Stimulated activated CD4-positive, alpha-beta T cell treated with anti-CD3 and anti-CD28 coated beads, Interleukin-1b, Interleukin-23, amount 100 ng/mL, for 48 hours (primary cell): ENCODE measurements around the gene TRIM73.
"Not testable (repeated sequence)": the region's sequence is repeated elsewhere in the genome, so short reads cannot be mapped to it uniquely, and the experiment has no call there.

Experiments used
- DNase-seq: peaks from one replicate; pipeline ENCODE4 v3.0.0-alpha.2; 2020

The TRIM73 gene

GRCh38 chr7:75415829-75416373, 20.5 kb downstream of the TRIM73 start:
- not testable (repeated sequence) for DNase-seq

DNA sequence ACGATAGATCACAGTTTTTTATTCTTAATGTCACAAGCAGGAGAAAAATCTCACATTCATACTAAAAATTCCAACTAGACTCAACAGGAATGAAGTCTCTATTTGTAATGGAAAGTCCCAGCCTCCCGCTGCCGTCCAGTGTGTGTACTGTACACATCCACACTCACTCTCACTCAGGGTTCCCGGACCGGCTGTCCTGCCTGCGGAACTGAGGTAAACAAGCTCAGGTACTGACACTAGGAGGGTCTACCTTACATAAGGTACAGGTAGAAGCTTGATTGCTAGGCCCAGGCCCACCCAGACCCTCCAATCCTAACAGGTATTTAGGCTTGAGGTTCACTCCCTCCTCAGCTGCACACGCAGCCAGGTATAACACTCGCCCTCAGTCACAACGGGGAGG, 21.4 kb downstream of the TRIM73 start:
- DNase-seq = not testable (repeated sequence)

- not testable (repeated sequence) for DNase-seq
Observed at GRCh38 chr7:75418292-75418858, 22.9 kb downstream of the TRIM73 start.

- not testable (repeated sequence) for DNase-seq
Observed at GRCh38 chr7:75419210-75419609, 23.8 kb downstream of the TRIM73 start.

GRCh38 chr7:75419693-75420092, 24.3 kb downstream of the TRIM73 start:
- DNase-seq = not testable (repeated sequence)

- DNase-seq = not testable (repeated sequence)
Observed at GRCh38 chr7:75420152-75420551, 24.7 kb downstream of the TRIM73 start.

DNA sequence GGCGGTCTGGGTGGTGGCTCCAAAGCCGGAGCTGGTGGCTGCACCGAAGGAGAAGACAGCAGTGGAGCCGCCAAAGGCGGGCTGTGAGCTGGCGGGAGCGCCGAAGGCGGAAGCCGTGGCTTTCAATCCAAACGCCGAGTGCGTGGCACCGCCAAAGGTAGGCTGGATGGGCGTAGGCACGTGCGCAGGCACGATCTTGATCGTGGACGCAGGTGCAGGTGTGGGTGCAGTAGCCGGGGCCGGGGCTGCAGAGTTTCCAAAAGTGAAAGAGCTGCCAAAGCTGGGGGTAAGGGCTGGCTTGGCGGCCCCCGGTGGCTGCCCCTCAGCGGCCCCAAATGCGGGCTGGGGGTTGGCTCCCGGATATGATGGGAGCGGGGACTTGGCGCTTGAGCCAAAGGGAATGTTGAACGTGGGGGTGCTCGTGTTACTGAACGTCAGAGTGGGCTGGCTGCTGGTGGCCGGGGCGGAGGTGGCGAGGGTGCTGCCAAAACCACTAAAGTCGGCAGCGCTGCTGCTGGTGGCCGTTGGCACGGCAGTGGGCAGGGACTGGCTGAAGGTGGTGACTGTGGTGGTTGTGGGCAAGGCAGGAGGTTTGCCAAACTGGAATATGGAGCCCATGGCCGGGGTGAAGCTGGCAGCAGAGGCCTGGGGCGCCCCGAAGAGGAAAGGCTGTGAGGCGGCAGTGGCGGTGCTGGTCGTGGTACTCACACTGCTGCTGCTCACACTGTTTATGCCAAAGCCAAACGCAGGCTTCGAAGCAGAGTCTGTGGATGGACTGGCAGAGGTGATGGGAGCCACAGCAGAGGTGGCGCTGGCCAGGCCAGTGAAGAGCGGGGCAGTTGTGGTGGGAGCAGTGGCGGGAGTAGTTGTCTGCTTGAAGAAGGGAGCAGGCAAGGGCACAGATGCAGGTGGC, 26.6 kb downstream of the TRIM73 start:
- not testable (repeated sequence) for DNase-seq

DNA sequence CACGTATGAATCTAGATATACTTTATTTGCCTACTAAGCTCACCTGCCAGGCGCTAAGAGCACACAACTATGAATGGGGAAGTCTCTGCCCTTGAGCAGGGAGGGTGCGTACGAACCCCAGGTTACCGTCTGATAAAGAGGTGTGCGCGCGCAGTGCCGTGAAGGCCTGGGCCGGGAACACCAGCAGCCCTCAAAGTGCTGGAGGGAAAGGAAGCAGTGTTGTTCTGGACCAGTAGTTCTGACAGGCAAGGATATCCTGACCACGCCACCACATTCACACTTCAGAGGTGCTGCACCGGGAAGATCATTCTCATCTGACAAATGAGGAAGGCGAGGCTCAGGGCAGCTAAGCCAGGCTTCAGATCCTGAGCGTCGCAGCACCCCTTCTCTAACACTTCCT, 28.1 kb downstream of the TRIM73 start:
- DNase-seq = not testable (repeated sequence)

DNA sequence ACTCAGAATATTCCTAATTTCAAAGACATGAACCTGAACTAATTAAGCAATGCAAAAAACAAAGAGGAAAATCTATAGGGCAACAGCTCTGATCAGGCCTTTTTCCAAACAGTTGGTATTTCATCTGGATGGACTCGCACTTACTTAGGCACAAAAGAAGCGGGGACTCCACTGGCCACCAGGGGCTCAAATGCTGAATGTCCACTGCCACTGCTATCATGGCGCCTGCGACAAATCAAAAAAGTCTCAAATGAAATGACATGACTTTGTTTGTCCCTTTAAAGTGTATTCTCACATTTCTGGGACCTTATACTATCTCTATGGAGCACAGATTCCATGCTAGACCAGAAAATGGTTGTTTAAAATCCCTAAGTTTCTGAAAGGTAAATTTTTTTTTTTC, 43.6 kb downstream of the TRIM73 start:
- DNase-seq = not testable (repeated sequence)

DNA sequence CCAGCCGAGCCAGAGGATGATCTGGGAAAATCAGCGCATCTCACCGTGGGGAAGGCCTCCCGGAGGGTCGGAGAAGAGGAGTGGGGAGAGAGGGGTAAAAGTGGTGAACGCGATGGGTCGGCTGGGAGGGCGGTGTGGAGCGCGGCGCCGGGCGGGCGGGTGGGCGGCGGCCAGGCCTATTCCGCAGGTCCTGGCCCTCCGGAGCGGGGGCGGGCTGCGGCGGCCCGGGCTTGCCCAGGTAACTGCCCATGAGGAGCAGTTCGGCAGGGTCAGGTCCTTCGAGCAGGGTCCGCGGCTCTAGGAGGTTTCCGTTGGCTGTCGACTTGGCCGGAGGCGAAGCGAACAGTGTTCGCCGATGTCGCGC, 46.7 kb downstream of the TRIM73 start:
- not testable (repeated sequence) for DNase-seq

DNA sequence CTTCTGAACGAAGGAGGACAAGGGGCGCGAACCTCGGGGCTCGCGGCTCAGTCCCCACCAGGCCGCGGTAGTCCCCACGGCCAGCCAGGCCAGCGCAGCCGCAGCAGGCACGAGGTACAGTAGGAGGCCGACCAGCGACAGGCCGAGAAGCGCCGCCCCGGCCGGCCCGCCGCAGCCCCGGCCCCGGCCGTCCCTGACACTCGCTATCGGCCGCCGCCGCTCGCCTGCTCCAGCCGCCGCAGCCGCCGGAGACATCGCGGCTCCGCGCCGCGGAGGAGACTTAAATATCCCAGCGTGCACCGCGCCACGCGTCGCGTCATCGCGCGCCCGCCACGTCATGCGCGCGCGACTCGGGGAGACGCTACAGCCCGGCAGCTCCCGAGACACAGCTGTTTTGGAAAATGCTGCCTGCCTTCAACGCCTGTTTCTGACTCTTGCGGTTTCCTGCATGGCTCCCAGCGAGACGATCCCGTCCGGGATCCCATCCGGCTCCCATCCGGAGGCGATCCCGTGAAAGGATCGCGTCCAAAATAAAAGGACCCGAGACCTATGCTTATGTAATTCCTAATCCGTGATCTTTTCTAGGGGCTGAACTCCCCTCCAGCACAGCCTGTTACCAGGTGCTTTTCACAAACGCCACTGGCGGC, 47.2 kb downstream of the TRIM73 start:
- DNase-seq = peak; percentile 15

GRCh38 chr7:75449946-75450345, 54.5 kb downstream of the TRIM73 start:
- not testable (repeated sequence) for DNase-seq

- not testable (repeated sequence) for DNase-seq
Observed at GRCh38 chr7:75452494-75452955, 57.1 kb downstream of the TRIM73 start.
